ENCODE results near the gene ST14. TPM values are rescaled to one million over a fixed set of nuclear protein-coding genes. Genes with fewer than 3 reads are reported as not detected.

The ST14 gene
- polyA plus RNA-seq, 1 donor (not counting 4 experiments of a cell fraction or from before 2014, with no cell fraction given), result 45.8 TPM

DNA sequence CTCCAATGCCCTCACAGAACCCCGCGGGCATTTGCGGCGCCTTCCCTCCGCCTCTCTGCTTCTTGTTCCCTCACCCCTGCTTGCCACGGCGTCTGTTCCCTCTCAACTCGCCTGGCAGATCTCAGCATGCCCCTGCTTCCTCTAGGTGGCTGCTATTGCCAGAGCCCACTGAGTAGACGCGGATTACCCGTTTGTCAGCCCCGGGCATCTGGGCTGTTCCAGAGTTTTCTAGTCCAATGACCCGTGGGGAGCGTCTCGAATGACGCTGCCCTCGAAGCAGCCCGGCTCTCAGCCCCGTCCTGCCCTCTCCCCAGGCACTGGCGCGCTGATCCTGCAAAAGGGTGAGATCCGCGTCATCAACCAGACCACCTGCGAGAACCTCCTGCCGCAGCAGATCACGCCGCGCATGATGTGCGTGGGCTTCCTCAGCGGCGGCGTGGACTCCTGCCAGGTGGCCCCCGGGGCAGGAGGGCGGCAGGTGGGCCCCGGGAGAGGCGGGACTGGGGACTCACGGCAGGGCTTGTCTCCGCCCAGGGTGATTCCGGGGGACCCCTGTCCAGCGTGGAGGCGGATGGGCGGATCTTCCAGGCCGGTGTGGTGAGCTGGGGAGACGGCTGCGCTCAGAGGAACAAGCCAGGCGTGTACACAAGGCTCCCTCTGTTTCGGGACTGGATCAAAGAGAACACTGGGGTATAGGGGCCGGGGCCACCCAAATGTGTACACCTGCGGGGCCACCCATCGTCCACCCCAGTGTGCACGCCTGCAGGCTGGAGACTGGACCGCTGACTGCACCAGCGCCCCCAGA, 49.7 kb downstream of the ST14 start:
- Histone ChIP-seq H3K9me3 (ENCODE audit: control insufficient read depth, low read depth, low read length) (no peaks in the 10 kb centered on the region), H3K79me2 (ENCODE audit: control insufficient read depth, insufficient read depth, low read length) (no peaks in the 10 kb centered on the region), H4K20me1 (ENCODE audit: control insufficient read depth, extremely low read depth, insufficient read depth, low read length) (no peaks in the 10 kb centered on the region), H3K4me1 (ENCODE audit: control insufficient read depth, extremely low read depth, insufficient read depth, low read length) (no peaks in the 10 kb centered on the region), H3K27me3 (ENCODE audit: control insufficient read depth, extremely low read depth, insufficient read depth, low read length) (no peaks in the 10 kb centered on the region), H3K36me3 (ENCODE audit: control insufficient read depth in 2 of 2, extremely low read depth in 1 of 2, insufficient read depth in 2 of 2, low read length in 2 of 2) (peaks cover 7 to 20% of the 10 kb centered on the region in 2 experiments), H3K9ac (ENCODE audit: control insufficient read depth, extremely low read depth, insufficient read depth, low read length) (no peak overlapping the region), H3K4me3 (ENCODE audit: control insufficient read depth in 2 of 3, extremely low read depth in 1 of 3, insufficient read depth in 2 of 3, low read depth in 1 of 3, low read length in 3 of 3) (no peak overlapping the region), H3K4me2 (ENCODE audit: control insufficient read depth, extremely low read depth, insufficient read depth, low read depth, low read length) (no peak overlapping the region), H2AFZ (ENCODE audit: control insufficient read depth, low read length) (no peak overlapping the region), H3K9me1 (ENCODE audit: control insufficient read depth, extremely low read depth, insufficient read depth, low read length) (no peaks in the 10 kb centered on the region), H3K27ac (ENCODE audit: control insufficient read depth, insufficient read depth, low read length) (no peak overlapping the region)
- dilution Hi-C loops (cut with MboI; ENCODE audit: extremely low pct_ligation_motif_present, low sequenced_read_pairs), result no loop called here
- no peak for TF ChIP-seq EZH2 (IDR thresholded peaks at IDR 0.05; ENCODE audit: low read length)
- TF ChIP-seq, protein P1, sequence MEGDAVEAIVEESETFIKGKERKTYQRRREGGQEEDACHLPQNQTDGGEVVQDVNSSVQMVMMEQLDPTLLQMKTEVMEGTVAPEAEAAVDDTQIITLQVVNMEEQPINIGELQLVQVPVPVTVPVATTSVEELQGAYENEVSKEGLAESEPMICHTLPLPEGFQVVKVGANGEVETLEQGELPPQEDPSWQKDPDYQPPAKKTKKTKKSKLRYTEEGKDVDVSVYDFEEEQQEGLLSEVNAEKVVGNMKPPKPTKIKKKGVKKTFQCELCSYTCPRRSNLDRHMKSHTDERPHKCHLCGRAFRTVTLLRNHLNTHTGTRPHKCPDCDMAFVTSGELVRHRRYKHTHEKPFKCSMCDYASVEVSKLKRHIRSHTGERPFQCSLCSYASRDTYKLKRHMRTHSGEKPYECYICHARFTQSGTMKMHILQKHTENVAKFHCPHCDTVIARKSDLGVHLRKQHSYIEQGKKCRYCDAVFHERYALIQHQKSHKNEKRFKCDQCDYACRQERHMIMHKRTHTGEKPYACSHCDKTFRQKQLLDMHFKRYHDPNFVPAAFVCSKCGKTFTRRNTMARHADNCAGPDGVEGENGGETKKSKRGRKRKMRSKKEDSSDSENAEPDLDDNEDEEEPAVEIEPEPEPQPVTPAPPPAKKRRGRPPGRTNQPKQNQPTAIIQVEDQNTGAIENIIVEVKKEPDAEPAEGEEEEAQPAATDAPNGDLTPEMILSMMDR (optimal IDR thresholded peaks at IDR 0.05 in 1 of 3, IDR thresholded peaks at IDR 0.05 in 1 of 3, conservative IDR thresholded peaks at IDR 0.05 in 1 of 3; ENCODE audit: extremely low read depth in 1 of 3, insufficient read depth in 2 of 3, low read length in 3 of 3), result no peak
- no peak for DNase-seq (ENCODE audit: low read depth, low spot score)
- no peak for FAIRE-seq

DNA sequence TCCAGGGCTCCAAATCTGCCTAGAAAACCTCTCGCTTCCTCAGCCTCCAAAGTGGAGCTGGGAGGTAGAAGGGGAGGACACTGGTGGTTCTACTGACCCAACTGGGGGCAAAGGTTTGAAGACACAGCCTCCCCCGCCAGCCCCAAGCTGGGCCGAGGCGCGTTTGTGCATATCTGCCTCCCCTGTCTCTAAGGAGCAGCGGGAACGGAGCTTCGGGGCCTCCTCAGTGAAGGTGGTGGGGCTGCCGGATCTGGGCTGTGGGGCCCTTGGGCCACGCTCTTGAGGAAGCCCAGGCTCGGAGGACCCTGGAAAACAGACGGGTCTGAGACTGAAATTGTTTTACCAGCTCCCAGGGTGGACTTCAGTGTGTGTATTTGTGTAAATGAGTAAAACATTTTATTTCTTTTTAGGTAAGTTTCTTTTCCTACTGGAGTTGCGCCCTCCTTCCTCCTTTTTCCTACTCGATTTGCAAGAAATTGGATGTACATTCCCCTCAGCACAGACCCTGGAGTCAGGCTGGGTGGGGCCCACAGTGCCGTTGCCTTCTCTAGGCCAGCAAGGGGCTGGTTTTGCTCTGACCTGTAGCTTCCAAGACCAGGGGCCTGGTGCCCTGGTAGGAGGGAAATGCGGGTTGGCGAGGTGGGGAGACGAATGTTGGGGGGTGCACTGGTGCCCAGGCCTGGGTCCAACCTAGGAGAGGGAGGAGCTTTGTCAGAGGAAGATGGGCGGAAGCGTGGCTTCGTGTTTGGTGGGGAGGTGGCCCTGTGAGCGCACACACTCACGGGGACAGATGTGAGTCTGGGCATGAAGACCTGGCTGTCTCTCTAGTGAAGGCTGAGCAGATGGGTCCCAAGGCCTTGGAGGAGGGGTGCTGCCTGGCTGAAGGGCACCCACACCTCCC, 50.6 kb downstream of the ST14 start:
- no peaks in the 10 kb centered on the region for H4K20me1 ChIP-seq (ENCODE audit: control insufficient read depth, extremely low read depth, insufficient read depth, low read length)
- H3K36me3 ChIP-seq (ENCODE audit: control insufficient read depth in 2 of 2, extremely low read depth in 1 of 2, insufficient read depth in 2 of 2, low read length in 2 of 2), result peaks cover 7 to 19% of the 10 kb centered on the region in 2 experiments
- H3K9ac ChIP-seq (ENCODE audit: control insufficient read depth, extremely low read depth, insufficient read depth, low read length), result no peak overlapping the region
- TF ChIP-seq, protein P1 (optimal IDR thresholded peaks at IDR 0.05 in 1 of 3, IDR thresholded peaks at IDR 0.05 in 1 of 3, conservative IDR thresholded peaks at IDR 0.05 in 1 of 3; ENCODE audit: extremely low read depth in 1 of 3, insufficient read depth in 2 of 3, low read length in 3 of 3), result no peak
- no peak overlapping the region for H3K4me3 ChIP-seq (ENCODE audit: control insufficient read depth in 2 of 3, extremely low read depth in 1 of 3, insufficient read depth in 2 of 3, low read depth in 1 of 3, low read length in 3 of 3)
- no peaks in the 10 kb centered on the region for H3K9me1 ChIP-seq (ENCODE audit: control insufficient read depth, extremely low read depth, insufficient read depth, low read length)
- H3K79me2 ChIP-seq (ENCODE audit: control insufficient read depth, insufficient read depth, low read length), result no peaks in the 10 kb centered on the region
- dilution Hi-C loops (cut with MboI; ENCODE audit: extremely low pct_ligation_motif_present, low sequenced_read_pairs), result no loop called here
- H3K4me1 ChIP-seq (ENCODE audit: control insufficient read depth, extremely low read depth, insufficient read depth, low read length), result no peaks in the 10 kb centered on the region
- no peak overlapping the region for H3K27ac ChIP-seq (ENCODE audit: control insufficient read depth, insufficient read depth, low read length)
- H3K4me2 ChIP-seq (ENCODE audit: control insufficient read depth, extremely low read depth, insufficient read depth, low read depth, low read length), result no peak overlapping the region
- no peak for FAIRE-seq
- no peaks in the 10 kb centered on the region for H3K27me3 ChIP-seq (ENCODE audit: control insufficient read depth, extremely low read depth, insufficient read depth, low read length)
- H2AFZ ChIP-seq (ENCODE audit: control insufficient read depth, low read length), result no peak overlapping the region
- no peaks in the 10 kb centered on the region for H3K9me3 ChIP-seq (ENCODE audit: control insufficient read depth, low read depth, low read length)
- no peak for DNase-seq (ENCODE audit: low read depth, low spot score)

All from keratinocyte (primary cell).